ENCODE data around the gene PRXL2B.

Gene PRXL2B

GRCh38 chr1:2593251-2593878 lies 6.8 kb downstream of the PRXL2B start:
- Histone ChIP-seq H4K20me1 (peaks cover 0 to 45% (median 26%) of the 10 kb centered on the region in 11 experiments; a peak in 19 of 22 replicates), H3K9me3 (replicated peaks in 1 of 11) (peaks cover 0 to 5% (median 1%) of the 10 kb centered on the region in 11 experiments; a peak in 15 of 22 replicates), H3K27me3 (peaks cover 16 to 36% (median 26%) of the 10 kb centered on the region in 11 experiments; a peak in 21 of 22 replicates), H3K4me3 (peak overlapping the region in 1 of 10 experiments; percentile 28; a peak in 1 of 20 replicates), H3K9ac (peak overlapping the region in 1 of 11 experiments; percentile 30; a peak in 2 of 22 replicates), H3K27ac (peak overlapping the region in 3 of 11 experiments; percentile 22 to 47 (median 47); a peak in 6 of 22 replicates), H3K4me1 (peaks cover 49 to 67% (median 62%) of the 10 kb centered on the region in 10 experiments), H3K36me3 (peaks cover 0 to 26% (median 0%) of the 10 kb centered on the region in 11 experiments; a peak in 8 of 22 replicates), H3K4me2 (peak overlapping the region; percentile 59 to 84 (median 71))
- TF ChIP-seq Cebpa-rat (IDR thresholded peaks at IDR 0.05): no peak

- TF ChIP-seq Cebpa-rat (IDR thresholded peaks at IDR 0.05): no peak
- H3K9ac ChIP-seq: peak overlapping the region in 2 of 11 experiments; percentile 9 to 30; a peak in 4 of 22 replicates
- H3K27ac ChIP-seq: no peak overlapping the region
- H3K27me3 ChIP-seq: peaks cover 21 to 42% (median 30%) of the 10 kb centered on the region in 11 experiments; a peak in 21 of 22 replicates
- peaks cover 0 to 12% (median 9%) of the 10 kb centered on the region in 11 experiments; a peak in 16 of 22 replicates for H3K9me3 ChIP-seq (replicated peaks in 1 of 11)
- peaks cover 0 to 37% (median 18%) of the 10 kb centered on the region in 11 experiments; a peak in 19 of 22 replicates for H4K20me1 ChIP-seq
- peaks cover 0 to 19% (median 0%) of the 10 kb centered on the region in 11 experiments; a peak in 8 of 22 replicates for H3K36me3 ChIP-seq
- no peak overlapping the region for H3K4me3 ChIP-seq
- H3K4me2 ChIP-seq: peak overlapping the region; percentile 59 to 84 (median 71)
- H3K4me1 ChIP-seq: peaks cover 43 to 62% (median 55%) of the 10 kb centered on the region in 10 experiments
Measured at GRCh38 chr1:2594001-2594640, 7.5 kb downstream of the PRXL2B start.

DNA sequence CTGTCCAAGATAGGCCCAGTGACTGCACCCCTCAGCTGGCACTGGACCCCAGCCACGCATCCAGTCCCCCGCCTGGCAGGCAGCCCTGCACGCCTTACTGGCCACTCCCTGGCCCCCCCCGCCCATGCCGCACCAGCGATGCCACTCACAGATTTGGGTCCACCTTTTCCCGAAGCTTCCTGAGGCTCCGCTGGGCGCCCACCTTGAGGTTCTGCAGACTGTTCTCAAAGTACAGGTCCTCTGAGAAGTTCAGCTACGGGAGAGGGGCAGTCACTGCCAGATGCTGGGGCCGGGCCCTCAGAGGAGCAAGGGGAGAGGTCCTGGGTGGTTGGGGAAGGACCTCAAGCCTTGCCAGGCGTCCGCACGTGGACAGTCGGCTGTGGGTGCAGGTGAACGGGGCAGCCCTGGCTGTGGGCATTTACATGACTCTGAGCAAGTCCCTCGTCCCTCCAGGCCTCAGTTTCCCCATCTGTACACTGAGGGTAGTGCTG lies 8.1 kb downstream of the PRXL2B start:
- Histone ChIP-seq H4K20me1 (peaks cover 0 to 32% (median 16%) of the 10 kb centered on the region in 11 experiments; a peak in 17 of 22 replicates), H3K9me3 (replicated peaks in 1 of 11) (peaks cover 0 to 17% (median 9%) of the 10 kb centered on the region in 11 experiments; a peak in 16 of 22 replicates), H3K9ac (0 out of 22 replicates have a peak overlapping the region, but pooled peaks of 1 of the 11 experiments have one; percentile 9), H3K27me3 (peaks cover 21 to 46% (median 32%) of the 10 kb centered on the region in 11 experiments; a peak in 21 of 22 replicates), H3K4me1 (peaks cover 41 to 57% (median 51%) of the 10 kb centered on the region in 10 experiments), H3K4me3 (no peak overlapping the region), H3K36me3 (peaks cover 0 to 13% (median 0%) of the 10 kb centered on the region in 11 experiments; a peak in 7 of 22 replicates), H3K4me2 (peak overlapping the region in 8 of 11 experiments; percentile 59 to 84 (median 71); a peak in 11 of 22 replicates), H3K27ac (no peak overlapping the region)
- TF ChIP-seq Cebpa-rat (IDR thresholded peaks at IDR 0.05): no peak

DNA sequence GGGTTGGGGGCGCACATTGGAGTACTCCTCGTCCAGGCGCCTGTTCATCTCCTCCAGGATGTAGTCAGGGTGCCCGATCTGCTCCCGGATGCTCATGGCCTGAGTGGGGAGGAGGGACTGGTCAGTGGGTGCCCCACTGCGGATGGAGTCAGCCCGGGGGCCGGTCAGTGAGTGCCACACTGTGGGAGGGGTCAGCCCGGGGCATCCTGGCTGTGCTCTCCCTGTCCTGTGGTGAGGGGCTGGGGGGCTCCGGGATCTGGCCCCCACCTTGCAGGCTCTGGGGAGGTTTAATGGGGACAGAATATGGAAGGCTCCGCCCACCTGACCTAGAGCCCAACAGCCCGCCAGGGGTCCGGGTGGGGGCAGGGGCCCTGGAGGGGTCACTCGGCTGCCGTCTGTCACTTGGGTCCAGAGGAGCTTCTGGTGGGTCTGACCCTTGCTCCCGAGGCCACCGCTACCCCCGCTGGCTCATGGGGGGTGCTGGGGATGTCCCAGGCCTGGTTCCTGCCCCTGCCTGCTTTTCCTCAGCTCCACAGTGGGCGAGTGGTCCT lies 8.8 kb downstream of the PRXL2B start:
- H3K4me3 ChIP-seq: no peak overlapping the region
- H3K27ac ChIP-seq: no peak overlapping the region
- peaks cover 0 to 17% (median 9%) of the 10 kb centered on the region in 11 experiments; a peak in 16 of 22 replicates for H3K9me3 ChIP-seq (replicated peaks in 1 of 11)
- peaks cover 0 to 7% (median 0%) of the 10 kb centered on the region in 11 experiments; a peak in 3 of 22 replicates for H3K36me3 ChIP-seq
- H4K20me1 ChIP-seq: peaks cover 0 to 27% (median 14%) of the 10 kb centered on the region in 11 experiments; a peak in 14 of 22 replicates
- H3K9ac ChIP-seq: no peak overlapping the region
- peaks cover 36 to 57% (median 51%) of the 10 kb centered on the region in 10 experiments for H3K4me1 ChIP-seq
- peaks cover 21 to 52% (median 32%) of the 10 kb centered on the region in 11 experiments; a peak in 21 of 22 replicates for H3K27me3 ChIP-seq
- peak overlapping the region in 2 of 11 experiments; percentile 84 to 89; a peak in 2 of 22 replicates for H3K4me2 ChIP-seq
- TF ChIP-seq Cebpa-rat (IDR thresholded peaks at IDR 0.05): no peak

GRCh38 chr1:2595812-2596529 lies 9.4 kb downstream of the PRXL2B start:
- no peak overlapping the region for H3K4me3 ChIP-seq
- H3K27ac ChIP-seq: no peak overlapping the region
- peaks cover 21 to 55% (median 33%) of the 10 kb centered on the region in 11 experiments; a peak in 21 of 22 replicates for H3K27me3 ChIP-seq
- TF ChIP-seq Cebpa-rat (IDR thresholded peaks at IDR 0.05): no peak
- 0 out of 22 replicates have a peak, but pooled peaks cover 0 to under 1% (median 0%) of the 10 kb centered on the region in 11 experiments for H3K36me3 ChIP-seq
- no peak overlapping the region for H3K9ac ChIP-seq
- peaks cover 0 to 23% (median 14%) of the 10 kb centered on the region in 11 experiments; a peak in 13 of 22 replicates for H4K20me1 ChIP-seq
- peak overlapping the region; percentile 57 to 89 (median 78); a peak in 19 of 22 replicates for H3K4me2 ChIP-seq
- H3K4me1 ChIP-seq: peaks cover 36 to 57% (median 51%) of the 10 kb centered on the region in 10 experiments
- H3K9me3 ChIP-seq (replicated peaks in 1 of 11): peaks cover 0 to 17% (median 9%) of the 10 kb centered on the region in 11 experiments; a peak in 16 of 22 replicates

GRCh38 chr1:2596530-2597333 lies 10.2 kb downstream of the PRXL2B start:
- no peaks in the 10 kb centered on the region for H3K36me3 ChIP-seq
- H3K9ac ChIP-seq: peak overlapping the region in 1 of 11 experiments; percentile 18; a peak in 1 of 22 replicates
- H3K27ac ChIP-seq: no peak overlapping the region
- H3K4me2 ChIP-seq: peak overlapping the region; percentile 57 to 89 (median 78)
- peaks cover 0 to 23% (median 14%) of the 10 kb centered on the region in 11 experiments; a peak in 12 of 22 replicates for H4K20me1 ChIP-seq
- peaks cover 0 to 17% (median 9%) of the 10 kb centered on the region in 11 experiments; a peak in 16 of 22 replicates for H3K9me3 ChIP-seq (replicated peaks in 1 of 11)
- no peak for TF ChIP-seq Cebpa-rat (IDR thresholded peaks at IDR 0.05)
- H3K27me3 ChIP-seq: peaks cover 21 to 62% (median 37%) of the 10 kb centered on the region in 11 experiments; a peak in 21 of 22 replicates
- H3K4me1 ChIP-seq: peaks cover 36 to 57% (median 50%) of the 10 kb centered on the region in 10 experiments
- H3K4me3 ChIP-seq: no peak overlapping the region
